ENCODE results near the gene SOX13.
A peak's percentile ranks its signal among the peaks of the same experiment; 100 is the strongest.

SOX13 gene

DNA sequence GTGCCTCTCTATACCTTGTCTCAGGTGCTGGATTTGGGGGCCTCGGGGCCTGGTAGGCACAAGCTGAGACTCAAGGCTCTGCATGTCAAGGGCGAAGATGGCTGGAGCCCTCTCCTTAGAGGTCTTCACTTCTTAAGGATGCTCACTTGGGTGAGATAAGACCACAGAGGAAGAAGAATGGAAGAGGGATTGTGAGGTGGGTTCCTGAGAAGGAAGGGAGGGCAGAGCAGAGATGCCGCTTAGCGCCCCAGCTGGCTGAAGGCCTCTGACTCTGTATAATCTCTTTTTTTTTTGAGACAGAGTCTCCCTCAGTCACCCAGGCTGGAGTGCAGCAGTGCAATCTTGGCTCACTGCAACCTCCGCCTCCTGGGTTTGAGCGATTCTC lies 32.2 kb downstream of the SOX13 start:
- peak; percentile 38 to 62 (median 53) for DNase-seq
- no peak overlapping the region for H3K27ac ChIP-seq (ENCODE audit: insufficient read depth in 1 of 2, low read depth in 1 of 2, low read length in 2 of 2, poor library complexity in 1 of 2, severe bottlenecking in 2 of 2)
- no peaks in the 10 kb centered on the region for H3K27me3 ChIP-seq (replicated peaks in 2 of 5; ENCODE audit: control insufficient read depth in 4 of 5, insufficient read depth in 5 of 5, low read length in 4 of 5)
- H3K9me3 ChIP-seq (ENCODE audit: control extremely low read depth in 1 of 5, control insufficient read depth in 4 of 5, insufficient read depth in 2 of 5, low read depth in 1 of 5, low read length in 4 of 5) = no peaks in the 10 kb centered on the region
- WGBS (ENCODE audit: insufficient coverage) = 5% methylated on average over 4 of the region's 6 CpGs
- H3K4me1 ChIP-seq (ENCODE audit: control extremely low read depth in 1 of 4, control insufficient read depth in 4 of 4, insufficient read depth in 4 of 4, low read length in 3 of 4) = peaks cover 8 to 64% (median 60%) of the 10 kb centered on the region in 4 experiments
- no peaks in the 10 kb centered on the region for H3K36me3 ChIP-seq (ENCODE audit: control insufficient read depth in 4 of 4, insufficient read depth in 4 of 4, low read length in 3 of 4)
- peak overlapping the region in 2 of 7 experiments; percentile 16 to 28 for H3K4me3 ChIP-seq (ENCODE audit: control insufficient read depth in 1 of 7, extremely low read depth in 1 of 7, insufficient read depth in 4 of 7, low read depth in 2 of 7, low read length in 6 of 7)
- ChIA-PET POLR2A (no interaction called here), CTCF (interaction anchor here (0.9 kb wide), 1 partner anchor 31 kb away, joined by 3 read pairs; no protein-coding TSS in a partner anchor)

DNA sequence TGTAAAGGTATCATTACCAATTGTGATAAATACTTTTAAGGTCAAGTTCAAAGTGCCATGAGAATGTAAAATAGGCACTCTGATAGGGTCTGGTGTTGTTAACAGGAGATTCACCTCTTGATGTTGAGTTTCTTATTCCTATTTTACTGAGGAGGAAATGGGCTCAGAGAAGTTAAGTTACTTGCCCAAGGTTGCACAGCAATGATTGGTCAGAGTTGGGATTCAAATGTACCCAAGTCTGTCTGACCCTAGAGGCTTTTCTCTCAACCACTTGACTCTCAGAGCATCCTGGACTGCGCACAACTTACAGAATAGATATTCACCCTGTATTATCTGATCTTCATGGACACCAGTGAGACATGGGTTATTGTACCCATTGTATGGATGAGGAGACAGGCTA lies 33.9 kb downstream of the SOX13 start:
- DNase-seq = no peak
- POLR2A ChIA-PET = no interaction called here

GRCh38 chr1:204107892-204108291 lies 35.0 kb downstream of the SOX13 start:
- Histone ChIP-seq H3K27me3 (replicated peaks in 2 of 5; ENCODE audit: control insufficient read depth in 4 of 5, insufficient read depth in 5 of 5, low read length in 4 of 5) (peaks cover 0 to 3% (median 0%) of the 10 kb centered on the region in 5 experiments), H3K36me3 (ENCODE audit: control insufficient read depth in 4 of 4, insufficient read depth in 4 of 4, low read length in 3 of 4) (no peaks in the 10 kb centered on the region), H3K4me3 (ENCODE audit: control insufficient read depth in 1 of 7, extremely low read depth in 1 of 7, insufficient read depth in 4 of 7, low read depth in 2 of 7, low read length in 6 of 7) (no peak overlapping the region), H3K9me3 (ENCODE audit: control extremely low read depth in 1 of 5, control insufficient read depth in 4 of 5, insufficient read depth in 2 of 5, low read depth in 1 of 5, low read length in 4 of 5) (no peaks in the 10 kb centered on the region), H3K4me1 (ENCODE audit: control extremely low read depth in 1 of 4, control insufficient read depth in 4 of 4, insufficient read depth in 4 of 4, low read length in 3 of 4) (peaks cover 4 to 45% (median 42%) of the 10 kb centered on the region in 4 experiments), H3K27ac (ENCODE audit: insufficient read depth in 1 of 2, low read depth in 1 of 2, low read length in 2 of 2, poor library complexity in 1 of 2, severe bottlenecking in 2 of 2) (no peak overlapping the region)
- DNase-seq = no peak
- ChIA-PET CTCF (interaction anchor here (1.2 to 1.8 kb wide), 4 partner anchors 9 to 237 kb away, joined by 3 to 7 read pairs (median 6); no protein-coding TSS in a partner anchor), POLR2A (no interaction called here)
- WGBS (ENCODE audit: insufficient coverage) = 100% methylated on average over 1 of the region's 2 CpGs

More for the DNA sequence above, 33.9 kb downstream of the SOX13 start:
- WGBS (ENCODE audit: insufficient coverage) = no CpG with 5 or more reads among the region's 1 CpG
- CTCF ChIA-PET = interaction anchor here (0.6 to 1.1 kb wide), 2 partner anchors 20 to 236 kb away, joined by 3 read pairs; no protein-coding TSS in a partner anchor
- H3K27me3 ChIP-seq (replicated peaks in 2 of 5; ENCODE audit: control insufficient read depth in 4 of 5, insufficient read depth in 5 of 5, low read length in 4 of 5) = peaks cover 0 to 3% (median 0%) of the 10 kb centered on the region in 5 experiments
- H3K27ac ChIP-seq (ENCODE audit: insufficient read depth in 1 of 2, low read depth in 1 of 2, low read length in 2 of 2, poor library complexity in 1 of 2, severe bottlenecking in 2 of 2) = no peak overlapping the region
- no peaks in the 10 kb centered on the region for H3K36me3 ChIP-seq (ENCODE audit: control insufficient read depth in 4 of 4, insufficient read depth in 4 of 4, low read length in 3 of 4)
- H3K9me3 ChIP-seq (ENCODE audit: control extremely low read depth in 1 of 5, control insufficient read depth in 4 of 5, insufficient read depth in 2 of 5, low read depth in 1 of 5, low read length in 4 of 5) = no peaks in the 10 kb centered on the region
- peaks cover 4 to 55% (median 53%) of the 10 kb centered on the region in 4 experiments for H3K4me1 ChIP-seq (ENCODE audit: control extremely low read depth in 1 of 4, control insufficient read depth in 4 of 4, insufficient read depth in 4 of 4, low read length in 3 of 4)
- H3K4me3 ChIP-seq (ENCODE audit: control insufficient read depth in 1 of 7, extremely low read depth in 1 of 7, insufficient read depth in 4 of 7, low read depth in 2 of 7, low read length in 6 of 7) = no peak overlapping the region

DNA sequence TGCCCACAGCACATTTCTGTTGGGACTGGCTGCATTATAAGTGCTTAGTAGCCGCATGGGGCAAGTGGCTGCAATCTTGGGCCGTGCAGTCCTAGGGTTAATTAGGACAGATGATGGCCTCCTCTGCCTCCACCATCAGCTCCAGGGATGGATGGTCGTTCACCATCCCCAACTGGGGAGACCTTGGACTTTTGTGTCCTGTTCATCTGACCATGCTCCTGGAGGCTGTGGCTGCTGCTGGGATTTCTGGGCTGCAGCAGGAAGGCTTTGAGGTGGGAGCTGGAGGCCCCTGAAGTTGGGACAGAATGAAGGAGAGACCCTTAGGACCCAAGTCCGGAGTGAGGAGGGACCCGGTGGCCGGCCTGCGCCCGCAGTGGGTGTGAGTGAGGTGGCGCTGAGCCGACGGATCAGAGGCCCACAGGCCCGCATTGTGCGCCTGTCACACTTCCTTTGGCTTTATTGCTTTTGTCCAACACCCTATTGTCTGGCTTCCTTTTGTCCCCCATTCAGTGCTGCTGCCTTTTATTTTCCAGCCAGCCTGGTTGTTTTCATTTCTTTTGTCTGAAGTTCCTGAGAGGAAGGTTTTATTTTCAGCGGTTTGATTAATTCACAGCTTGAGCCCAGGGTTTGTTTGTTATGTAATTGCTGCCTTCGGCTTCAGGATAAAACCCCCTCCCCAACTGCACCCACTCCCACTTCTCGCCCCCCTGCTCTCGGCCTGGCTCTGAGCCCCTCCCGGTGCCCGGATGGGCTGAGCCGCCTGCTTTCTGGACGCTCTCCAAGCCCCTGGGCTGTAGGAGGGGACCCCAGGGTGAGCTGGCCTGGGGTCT lies 35.6 kb downstream of the SOX13 start:
- 77% methylated on average over 11 of the region's 21 CpGs for WGBS (ENCODE audit: insufficient coverage)
- ChIA-PET CTCF (interaction anchor here (1.2 to 1.8 kb wide), 4 partner anchors 8 to 237 kb away, joined by 3 to 7 read pairs (median 6); no protein-coding TSS in a partner anchor), POLR2A (no interaction called here)
- H3K27me3 ChIP-seq (replicated peaks in 2 of 5; ENCODE audit: control insufficient read depth in 4 of 5, insufficient read depth in 5 of 5, low read length in 4 of 5) = peaks cover 0 to 3% (median 0%) of the 10 kb centered on the region in 5 experiments
- H3K4me1 ChIP-seq (ENCODE audit: control extremely low read depth in 1 of 4, control insufficient read depth in 4 of 4, insufficient read depth in 4 of 4, low read length in 3 of 4) = peaks cover 0 to 38% (median 36%) of the 10 kb centered on the region in 4 experiments
- DNase-seq = no peak
- H3K36me3 ChIP-seq (ENCODE audit: control insufficient read depth in 4 of 4, insufficient read depth in 4 of 4, low read length in 3 of 4) = no peaks in the 10 kb centered on the region
- no peaks in the 10 kb centered on the region for H3K9me3 ChIP-seq (ENCODE audit: control extremely low read depth in 1 of 5, control insufficient read depth in 4 of 5, insufficient read depth in 2 of 5, low read depth in 1 of 5, low read length in 4 of 5)
- H3K4me3 ChIP-seq (ENCODE audit: control insufficient read depth in 1 of 7, extremely low read depth in 1 of 7, insufficient read depth in 4 of 7, low read depth in 2 of 7, low read length in 6 of 7) = peak overlapping the region in 1 of 7 experiments; percentile 23
- no peak overlapping the region for H3K27ac ChIP-seq (ENCODE audit: insufficient read depth in 1 of 2, low read depth in 1 of 2, low read length in 2 of 2, poor library complexity in 1 of 2, severe bottlenecking in 2 of 2)

GRCh38 chr1:204110894-204111633 lies 38.1 kb downstream of the SOX13 start:
- WGBS (ENCODE audit: insufficient coverage) = 92% methylated on average over 4 of the region's 5 CpGs
- H3K36me3 ChIP-seq (ENCODE audit: control insufficient read depth in 4 of 4, insufficient read depth in 4 of 4, low read length in 3 of 4) = no peaks in the 10 kb centered on the region
- H3K27ac ChIP-seq (ENCODE audit: insufficient read depth in 1 of 2, low read depth in 1 of 2, low read length in 2 of 2, poor library complexity in 1 of 2, severe bottlenecking in 2 of 2) = no peak overlapping the region
- DNase-seq = no peak
- H3K27me3 ChIP-seq (replicated peaks in 2 of 5; ENCODE audit: control insufficient read depth in 4 of 5, insufficient read depth in 5 of 5, low read length in 4 of 5) = peaks cover 0 to 3% (median 0%) of the 10 kb centered on the region in 5 experiments
- ChIA-PET POLR2A (no interaction called here), CTCF (interaction anchor here (1.0 to 2.0 kb wide), 3 partner anchors 9 to 19 kb away, joined by 3 to 5 read pairs (median 4); no protein-coding TSS in a partner anchor)
- H3K9me3 ChIP-seq (ENCODE audit: control extremely low read depth in 1 of 5, control insufficient read depth in 4 of 5, insufficient read depth in 2 of 5, low read depth in 1 of 5, low read length in 4 of 5) = no peaks in the 10 kb centered on the region
- no peak overlapping the region for H3K4me3 ChIP-seq (ENCODE audit: control insufficient read depth in 1 of 7, extremely low read depth in 1 of 7, insufficient read depth in 4 of 7, low read depth in 2 of 7, low read length in 6 of 7)
- H3K4me1 ChIP-seq (ENCODE audit: control extremely low read depth in 1 of 4, control insufficient read depth in 4 of 4, insufficient read depth in 4 of 4, low read length in 3 of 4) = peaks cover 0 to 23% (median 19%) of the 10 kb centered on the region in 4 experiments

GRCh38 chr1:204112876-204113730 lies 40.2 kb downstream of the SOX13 start:
- CTCF ChIA-PET = interaction anchor here (1.0 to 1.8 kb wide), 3 partner anchors 11 to 242 kb away, joined by 3 to 5 read pairs (median 5); no protein-coding TSS in a partner anchor

More at GRCh38 chr1:204112876-204113730, 40.2 kb downstream of the SOX13 start:
- H3K36me3 ChIP-seq (ENCODE audit: control insufficient read depth in 4 of 4, insufficient read depth in 4 of 4, low read length in 3 of 4) = no peaks in the 10 kb centered on the region
- H3K4me1 ChIP-seq (ENCODE audit: control extremely low read depth in 1 of 4, control insufficient read depth in 4 of 4, insufficient read depth in 4 of 4, low read length in 3 of 4) = peaks cover 0 to 19% (median 16%) of the 10 kb centered on the region in 4 experiments
- peaks cover 0 to 3% (median 0%) of the 10 kb centered on the region in 5 experiments for H3K27me3 ChIP-seq (replicated peaks in 2 of 5; ENCODE audit: control insufficient read depth in 4 of 5, insufficient read depth in 5 of 5, low read length in 4 of 5)
- no peak for DNase-seq
- 87% methylated on average over 9 of the region's 11 CpGs for WGBS (ENCODE audit: insufficient coverage)
- H3K27ac ChIP-seq (ENCODE audit: insufficient read depth in 1 of 2, low read depth in 1 of 2, low read length in 2 of 2, poor library complexity in 1 of 2, severe bottlenecking in 2 of 2) = no peak overlapping the region
- POLR2A ChIA-PET = interaction anchor here (0.8 kb wide), 1 partner anchor 51 kb away, joined by 3 read pairs; no protein-coding TSS in a partner anchor
- H3K4me3 ChIP-seq (ENCODE audit: control insufficient read depth in 1 of 7, extremely low read depth in 1 of 7, insufficient read depth in 4 of 7, low read depth in 2 of 7, low read length in 6 of 7) = no peak overlapping the region
- H3K9me3 ChIP-seq (ENCODE audit: control extremely low read depth in 1 of 5, control insufficient read depth in 4 of 5, insufficient read depth in 2 of 5, low read depth in 1 of 5, low read length in 4 of 5) = no peaks in the 10 kb centered on the region

Data from common myeloid progenitor, CD34-positive (primary cell).